ENCODE results near the gene P2RX4.

DNA sequence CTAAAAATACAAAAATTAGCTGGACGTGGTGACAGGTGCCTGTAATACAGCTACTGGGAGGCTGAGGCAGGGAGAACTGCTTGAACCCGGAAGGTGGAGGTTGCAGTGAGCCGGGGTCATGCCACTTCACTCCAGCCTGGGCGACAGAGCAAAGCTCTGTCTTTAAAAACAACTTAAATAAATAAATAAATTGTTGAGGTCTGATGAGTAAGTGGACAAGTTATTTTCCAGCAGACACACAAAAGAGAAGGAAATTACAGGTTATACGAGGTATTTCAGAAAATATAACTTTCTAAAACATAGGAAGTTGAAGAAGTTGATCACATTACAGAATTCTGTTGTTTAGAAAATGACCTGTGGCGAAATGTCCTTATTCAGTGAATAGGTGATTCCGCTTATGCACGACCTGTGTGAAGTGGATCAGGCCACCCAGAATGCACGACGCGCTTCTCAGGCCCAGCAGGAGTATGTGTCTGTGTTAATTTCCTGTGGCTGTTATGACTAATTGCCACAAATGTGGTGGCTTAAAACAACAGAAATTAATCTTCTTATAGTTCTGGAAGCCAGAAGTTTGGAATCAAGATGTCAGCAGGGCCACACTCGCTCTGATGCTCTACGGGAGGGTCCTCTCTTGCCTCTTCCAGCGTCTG is 39.2 kb upstream of the P2RX4 start:
- no peak for TF ChIP-seq CTCF (conservative IDR thresholded peaks at IDR 0.05)
- no peak for TF ChIP-seq EZH2 (IDR thresholded peaks at IDR 0.05; ENCODE audit: low read depth)

Data from PC-9 (cell line).